HL-60 (cell line): ENCODE results near the gene HECTD4.

Source experiments
- DNase-seq, 2 experiments: peaks; one replicate each; pipeline ENCODE4 v3.0.0-alpha.2; 2010 to 2020; ENCODE audit warnings: low read depth in 1 of 2, low spot score in 1 of 2
- H3K27ac ChIP-seq: fragments of 250-450 bp; sonication (Bioruptor Pico); replicated peaks from 2 replicates; pipeline ENCODE4 v1.5.1; 2020; ENCODE audit warnings: mild to moderate bottlenecking, moderate library complexity
- H3K27me3 ChIP-seq: fragments of 250-450 bp; sonication (Bioruptor Pico); 2 replicates; pipeline ENCODE4 v1.5.1; 2021; ENCODE audit warnings: mild to moderate bottlenecking, moderate library complexity; ENCODE audit not compliant: insufficient read depth, poor library complexity, severe bottlenecking
- H3K4me3 ChIP-seq: replicated peaks from 2 replicates; pipeline ENCODE4 v1.5.1; 2011; ENCODE audit warnings: mild to moderate bottlenecking, control low read depth, low read length; ENCODE audit not compliant: insufficient read depth
- CTCF ChIP-seq: IDR thresholded peaks from one replicate; pipeline ENCODE4 v1.5.1; 2011; ENCODE audit warnings: low read length, control low read depth, inconsistent platforms; ENCODE audit not compliant: insufficient read depth
- GABPA ChIP-seq: IDR thresholded peaks from 2 replicates; pipeline ENCODE4 v1.6.1; 2012; ENCODE audit warnings: low read depth
- POLR2AphosphoS5 ChIP-seq: IDR thresholded peaks from 2 replicates; pipeline ENCODE4 v1.6.1; 2012; ENCODE audit warnings: low read depth
- REST ChIP-seq: IDR thresholded peaks from 2 replicates; pipeline ENCODE4 v1.6.1; 2012; ENCODE audit warnings: low read depth; ENCODE audit not compliant: insufficient replicate concordance
- SPI1 ChIP-seq: IDR thresholded peaks from 2 replicates; pipeline ENCODE4 v1.6.1; 2012; ENCODE audit warnings: low read depth, mild to moderate bottlenecking, borderline replicate concordance

The HECTD4 gene

GRCh38 chr12:112131686-112132085 lies 250.5 kb downstream of the HECTD4 start:
- Histone ChIP-seq H3K27ac (no peak overlapping the region), H3K4me3 (no peak overlapping the region), H3K27me3 (no peaks in the 10 kb centered on the region)
- TF ChIP-seq CTCF, result no peak
- no peak for TF ChIP-seq POLR2AphosphoS5
- no peak for TF ChIP-seq SPI1
- TF ChIP-seq REST, result no peak
- TF ChIP-seq GABPA, result no peak
- DNase-seq, result no peak

GRCh38 chr12:112130441-112130998 lies 251.7 kb downstream of the HECTD4 start:
- H3K4me3 ChIP-seq, result peak overlapping the region; percentile 8; the same call in 1 of the 2 replicates
- H3K27me3 ChIP-seq, result no peaks in the 10 kb centered on the region
- no peak for DNase-seq
- H3K27ac ChIP-seq, result peak overlapping the region; percentile 30
- TF ChIP-seq POLR2AphosphoS5 (no peak), REST (no peak), GABPA (no peak), CTCF (no peak), SPI1 (no peak)

- Histone ChIP-seq H3K4me3 (no peak overlapping the region), H3K27ac (no peak overlapping the region)
These were observed 255.3 kb downstream of the HECTD4 start for GRCh38 chr12:112126911-112127310.

More at GRCh38 chr12:112126911-112127310, 255.3 kb downstream of the HECTD4 start:
- DNase-seq, result no peak
- H3K27me3 ChIP-seq, result no peaks in the 10 kb centered on the region
- TF ChIP-seq REST (no peak), CTCF (no peak), POLR2AphosphoS5 (no peak), SPI1 (no peak), GABPA (no peak)
